Aorta (tissue), 5 donors: ENCODE results near the gene CYTH1. TPM values are rescaled to one million over a fixed set of nuclear protein-coding genes. Genes with fewer than 3 reads are reported as not detected.

ENCODE experiments used
- ATAC-seq: fragments of 200-7000 bp; cut with Tn5 transposase; one replicate; pipeline ENCODE4 v1.9.1; 2022; ENCODE audit warnings: moderate library complexity; ENCODE audit not compliant: low FRiP score
- DNase-seq, 2 donors: peaks; one replicate each; pipeline ENCODE4 v3.0.0-alpha.2; 2020
- H3K27ac ChIP-seq, 2 donors: one replicate each; pipeline ENCODE4 v1.5.1; 2013; ENCODE audit warnings: low read length in 2 of 2, mild to moderate bottlenecking in 2 of 2, moderate library complexity in 2 of 2, control low read depth in 1 of 2, inconsistent platforms in 1 of 2, low read depth in 1 of 2
- H3K27me3 ChIP-seq, 2 donors: one replicate each; pipeline ENCODE4 v1.6.1; 2013; ENCODE audit warnings: control low read depth in 1 of 2, low read length in 1 of 2, mild to moderate bottlenecking in 1 of 2, moderate library complexity in 1 of 2; ENCODE audit not compliant: insufficient read depth in 2 of 2, control insufficient read depth in 1 of 2
- H3K36me3 ChIP-seq, 2 donors: one replicate each; pipeline ENCODE4 v1.6.1; 2013; ENCODE audit warnings: control low read depth in 1 of 2, low read length in 1 of 2, mild to moderate bottlenecking in 1 of 2; ENCODE audit not compliant: insufficient read depth in 2 of 2, control insufficient read depth in 1 of 2
- H3K4me1 ChIP-seq, 2 donors: one replicate each; pipeline ENCODE4 v1.6.1; 2013; ENCODE audit warnings: low read length in 2 of 2, control low read depth in 1 of 2, mild to moderate bottlenecking in 1 of 2, moderate library complexity in 1 of 2; ENCODE audit not compliant: insufficient read depth in 2 of 2, control insufficient read depth in 1 of 2
- H3K4me3 ChIP-seq, 2 donors: one replicate each; pipeline ENCODE4 v1.5.1; 2013; ENCODE audit warnings: low read length in 2 of 2, control low read depth in 1 of 2, mild to moderate bottlenecking in 1 of 2
- H3K9me3 ChIP-seq: one replicate; pipeline ENCODE4 v1.6.1; 2013; ENCODE audit warnings: mild to moderate bottlenecking, low read length; ENCODE audit not compliant: control insufficient read depth
- WGBS, 2 donors: extraction: QIAGEN DNeasy Blood & Tissue Kit; methylation state at CpG; one replicate each; pipeline ENCODE4 v1.1.7; 2013; 5-methylcytosine and 5-hydroxymethylcytosine counted together
- intact Hi-C, 2 donors: fragments of 100-400 bp; cut with DNase I; formaldehyde crosslinking; loops; one replicate each; pipeline versions ENCODE4 v1.14.2 to v1.15.0; 2022
- polyA plus RNA-seq, 2 donors: library from polyadenylated mRNA; stranded (reverse); fragments of 200-250 nt; gene quantifications; one replicate each; pipeline ENCODE4 v1.2.3, GENCODE V29; 2013
- total RNA-seq, 2 donors: library from RNA; stranded (reverse); fragmentation: NEBNext Ultra II Directional; extraction: Animal tissue kit (Norgen Biotek cat#: 25700); gene quantifications; one replicate each; pipeline ENCODE4 v1.2.1, GENCODE V29; 2021
- donor health status: healthy with polysubstance abuse.
- donor health status: Bipolar disorder and iron deficiency.
- donor health status: DM: no; HTN: no; CAD: no.
- donor health status: DM: no; HTN: no; CAD: no.
- donor health status: DM: yes; HTN: yes; CAD: no.

CYTH1 gene
- total and polyA plus RNA-seq, 4 donors: 20.3 to 66.8 (median 32.7) TPM

DNA sequence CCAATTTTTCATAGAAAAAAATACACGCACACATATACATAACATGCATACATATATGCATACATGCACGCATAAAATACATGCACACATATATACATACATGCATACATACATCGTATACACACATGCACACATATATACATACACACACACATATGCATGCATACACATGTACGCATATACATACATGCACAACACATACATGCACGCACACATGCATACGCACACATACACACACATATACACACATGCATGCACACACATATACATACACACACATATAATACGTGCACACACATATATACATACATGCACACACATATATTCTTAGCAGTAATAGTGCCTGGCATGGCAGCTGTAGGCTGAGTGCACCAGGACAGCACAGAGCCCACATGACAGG is 33.6 kb upstream of the CYTH1 start:
- H3K9me3 ChIP-seq: no peaks in the 10 kb centered on the region
- peaks cover 3 to 13% of the 10 kb centered on the region in 2 donors for H3K36me3 ChIP-seq
- no peak overlapping the region for H3K27ac ChIP-seq
- intact Hi-C loops: no loop called here
- H3K4me1 ChIP-seq: no peaks in the 10 kb centered on the region
- 81 to 92% methylated on average over 7 of the region's 7 CpGs for WGBS, 2 donors
- DNase-seq: no peak
- no peak overlapping the region for H3K4me3 ChIP-seq
- no peaks in the 10 kb centered on the region for H3K27me3 ChIP-seq
- no peak for ATAC-seq

DNA sequence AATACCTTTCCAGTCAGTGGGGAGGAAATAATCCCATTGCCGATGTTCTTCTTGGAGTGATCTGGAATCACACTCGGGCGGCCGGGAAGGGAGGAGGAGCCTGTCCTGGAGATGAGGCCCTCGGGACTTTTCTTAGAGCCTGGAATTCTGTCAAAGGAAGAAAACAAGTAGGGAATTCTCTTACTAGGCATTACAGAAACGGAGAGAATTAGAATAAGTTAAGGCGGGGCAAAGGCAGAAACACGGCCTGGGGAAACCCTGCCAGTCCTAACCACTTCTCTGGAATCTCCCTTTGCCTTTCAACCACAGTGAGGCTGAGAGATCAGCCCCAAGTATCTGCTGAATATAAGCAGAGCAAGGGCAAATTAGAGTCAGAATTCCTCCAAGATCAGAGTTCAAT is 30.8 kb upstream of the CYTH1 start:
- DNase-seq (peak in 1 of 2 donors; percentile 42), ATAC-seq (peak; percentile 50)
- H3K27me3 ChIP-seq: no peaks in the 10 kb centered on the region
- no peak overlapping the region for H3K4me3 ChIP-seq
- H3K9me3 ChIP-seq: no peaks in the 10 kb centered on the region
- intact Hi-C loops: no loop called here
- H3K36me3 ChIP-seq: peaks cover 3 to 12% of the 10 kb centered on the region in 2 donors
- H3K27ac ChIP-seq: no peak overlapping the region
- WGBS, 2 donors: 61 to 69% methylated on average over 8 of the region's 8 CpGs
- H3K4me1 ChIP-seq: no peaks in the 10 kb centered on the region

DNA sequence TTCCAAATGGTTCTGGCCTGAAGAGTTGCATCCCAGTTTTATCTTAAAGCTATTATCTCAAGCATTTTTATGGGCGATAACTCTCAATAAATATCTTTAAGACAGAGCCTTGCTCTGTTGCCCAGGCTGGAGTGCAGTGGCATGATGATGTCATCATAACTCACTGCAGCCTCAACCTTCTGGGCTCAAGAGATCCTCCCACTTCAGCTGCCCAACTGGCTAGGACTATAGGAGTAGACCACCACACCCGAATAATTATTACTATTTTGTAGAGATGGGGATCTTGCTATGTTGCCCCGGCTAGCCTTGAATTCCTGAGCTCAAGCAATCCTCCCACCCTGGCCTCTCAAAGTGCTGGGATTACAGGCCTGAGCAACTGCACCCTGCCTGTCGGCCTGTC is 26.1 kb upstream of the CYTH1 start:
- Histone ChIP-seq H3K27ac (no peak overlapping the region), H3K36me3 (peaks cover 3 to 12% of the 10 kb centered on the region in 2 donors), H3K4me3 (no peak overlapping the region), H3K4me1 (no peaks in the 10 kb centered on the region), H3K9me3 (no peaks in the 10 kb centered on the region), H3K27me3 (no peaks in the 10 kb centered on the region)
- 78 to 79% methylated on average over 4 of the region's 4 CpGs for WGBS, 2 donors
- intact Hi-C loops: no loop called here
- ATAC-seq (no peak), DNase-seq (no peak)

DNA sequence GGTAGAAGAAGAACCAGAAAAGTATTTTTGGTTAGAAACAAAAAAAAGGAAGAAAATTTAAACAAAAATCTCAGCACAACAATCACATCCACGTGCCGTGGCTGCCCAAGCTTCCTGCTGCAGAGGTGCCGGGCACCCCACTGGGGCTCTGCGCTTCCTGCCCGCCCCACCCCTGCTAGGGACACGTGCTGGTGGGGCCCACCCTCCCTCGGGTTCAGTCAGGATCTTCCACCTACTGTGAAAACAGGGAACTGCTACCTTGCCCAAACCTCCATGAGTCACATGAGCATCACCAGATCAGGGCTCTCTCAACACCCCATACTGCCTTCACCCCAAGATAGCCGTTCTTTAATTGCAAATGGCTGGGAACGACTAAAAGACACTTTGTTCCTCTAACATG is 24.4 kb upstream of the CYTH1 start:
- no peak overlapping the region for H3K27ac ChIP-seq
- intact Hi-C loops: no loop called here
- ATAC-seq: no peak
- peaks cover 3 to 15% of the 10 kb centered on the region in 2 donors for H3K36me3 ChIP-seq
- 76 to 80% methylated on average over 9 of the region's 9 CpGs for WGBS, 2 donors
- H3K4me1 ChIP-seq: no peaks in the 10 kb centered on the region
- H3K27me3 ChIP-seq: no peaks in the 10 kb centered on the region
- no peaks in the 10 kb centered on the region for H3K9me3 ChIP-seq
- H3K4me3 ChIP-seq: no peak overlapping the region
- peak in 1 of 2 donors; percentile 68 for DNase-seq

DNA sequence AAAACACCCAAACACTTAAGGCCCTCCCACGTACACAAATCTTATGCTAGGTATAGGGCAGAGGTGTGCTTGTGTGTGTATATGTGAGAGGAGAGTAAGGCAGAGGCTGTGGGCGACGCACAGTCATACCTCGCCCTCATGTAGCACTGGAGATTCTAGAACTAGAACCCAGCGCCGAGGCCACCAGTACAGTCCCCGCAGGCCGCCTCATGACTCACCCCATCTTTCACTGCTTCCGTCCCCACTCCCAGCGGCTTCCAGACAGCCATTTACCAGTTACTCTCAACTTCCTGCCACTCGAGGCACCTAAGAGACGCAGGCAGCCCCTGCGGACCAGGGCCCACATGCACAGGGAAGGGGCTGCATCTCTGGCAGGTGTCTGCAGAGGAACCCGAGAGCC is 23.2 kb upstream of the CYTH1 start:
- 89 to 91% methylated on average over 14 of the region's 14 CpGs for WGBS, 2 donors
- Histone ChIP-seq H3K9me3 (no peaks in the 10 kb centered on the region), H3K27me3 (no peaks in the 10 kb centered on the region), H3K36me3 (peaks cover 3 to 15% of the 10 kb centered on the region in 2 donors), H3K4me1 (no peaks in the 10 kb centered on the region), H3K27ac (no peak overlapping the region), H3K4me3 (no peak overlapping the region)
- DNase-seq (peak in 1 of 2 donors; percentile 41), ATAC-seq (no peak)
- intact Hi-C loops: no loop called here

DNA sequence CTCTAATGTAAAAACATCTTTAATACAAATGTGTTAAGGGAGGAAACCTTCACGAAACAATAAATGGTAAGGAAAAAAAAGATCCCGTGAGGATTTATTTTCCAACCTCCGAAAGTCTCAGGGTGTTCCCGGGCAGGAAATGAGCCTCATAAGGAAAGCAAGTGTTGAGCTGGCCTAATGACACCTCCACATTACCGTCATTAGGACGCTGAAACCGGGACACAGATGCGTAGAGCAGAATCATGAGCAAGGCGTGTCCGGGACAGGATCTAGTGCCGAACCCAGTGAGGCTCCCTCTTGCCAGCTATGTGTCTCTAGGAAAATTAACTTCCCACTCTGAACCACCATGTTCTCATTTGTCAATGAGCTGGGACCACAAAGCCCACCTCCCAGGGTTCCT is 22.7 kb upstream of the CYTH1 start:
- H3K27ac ChIP-seq: no peak overlapping the region
- H3K4me3 ChIP-seq: no peak overlapping the region
- H3K9me3 ChIP-seq: no peaks in the 10 kb centered on the region
- H3K27me3 ChIP-seq: no peaks in the 10 kb centered on the region
- H3K4me1 ChIP-seq: no peaks in the 10 kb centered on the region
- peak; percentile 39 for ATAC-seq
- WGBS, 2 donors: 86 to 88% methylated on average over 11 of the region's 11 CpGs
- DNase-seq: peak in 1 of 2 donors; percentile 30
- peaks cover 3 to 15% of the 10 kb centered on the region in 2 donors for H3K36me3 ChIP-seq
- intact Hi-C loops: no loop called here

DNA sequence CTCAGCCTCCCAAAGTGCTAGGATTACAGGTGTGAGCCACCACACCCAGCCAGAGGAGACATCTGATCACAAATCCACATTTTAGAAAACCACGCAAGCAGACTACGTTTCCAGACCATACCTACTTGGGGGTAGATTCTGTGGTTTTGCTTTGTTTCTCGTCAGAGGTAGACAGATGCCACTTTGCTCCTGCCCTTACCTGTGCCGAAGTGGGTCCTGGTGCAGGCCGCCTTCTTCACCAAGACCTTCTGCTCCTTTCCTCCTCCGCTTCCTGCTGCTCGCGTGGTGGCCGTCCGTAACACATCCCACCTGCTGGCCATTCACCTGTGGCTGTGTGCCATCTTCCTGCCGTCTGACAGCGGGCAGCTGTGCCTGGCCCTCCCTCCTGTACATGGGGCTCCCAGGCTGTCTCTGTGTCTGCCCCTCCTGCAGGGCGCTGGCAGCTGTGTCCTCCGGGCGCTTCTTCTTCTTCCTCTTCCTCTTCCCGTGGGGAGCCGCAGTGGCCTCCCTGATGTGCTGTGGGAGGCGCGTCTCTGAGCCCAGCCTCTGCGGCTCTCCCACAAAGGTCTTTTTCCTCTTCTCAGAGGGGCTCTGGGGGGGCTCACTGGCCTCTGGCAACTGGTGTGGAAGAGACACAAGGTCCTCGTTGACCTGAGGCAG is 21.2 kb upstream of the CYTH1 start:
- H3K4me3 ChIP-seq: no peak overlapping the region
- H3K36me3 ChIP-seq: peaks cover 3 to 18% of the 10 kb centered on the region in 2 donors
- WGBS, 2 donors: 89 to 92% methylated on average over 21 of the region's 21 CpGs
- no peaks in the 10 kb centered on the region for H3K27me3 ChIP-seq
- intact Hi-C loops: no loop called here
- no peaks in the 10 kb centered on the region for H3K4me1 ChIP-seq
- H3K27ac ChIP-seq: no peak overlapping the region
- ATAC-seq: no peak
- DNase-seq: peak in 1 of 2 donors; percentile 67
- no peaks in the 10 kb centered on the region for H3K9me3 ChIP-seq

DNA sequence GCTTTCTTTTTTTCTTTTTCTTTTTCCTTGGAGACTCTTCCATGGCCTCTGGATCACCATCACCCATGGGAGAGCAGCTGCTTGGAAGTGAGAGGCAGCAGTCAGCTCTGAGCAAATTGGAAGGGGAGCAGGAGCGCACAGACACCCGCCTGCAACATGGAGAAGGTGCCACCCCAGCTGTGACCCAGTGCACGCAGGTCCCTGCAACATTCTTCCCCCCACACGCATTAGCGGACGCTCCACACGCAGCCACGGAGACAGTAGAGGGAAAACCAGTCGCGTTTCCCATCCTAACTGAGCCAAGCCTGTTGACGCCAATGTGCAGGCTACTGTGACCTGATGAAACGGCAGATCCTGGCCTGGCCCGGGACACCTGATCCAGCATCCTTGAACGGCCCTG is 20.4 kb upstream of the CYTH1 start:
- intact Hi-C loops: no loop called here
- ATAC-seq: no peak

DNA sequence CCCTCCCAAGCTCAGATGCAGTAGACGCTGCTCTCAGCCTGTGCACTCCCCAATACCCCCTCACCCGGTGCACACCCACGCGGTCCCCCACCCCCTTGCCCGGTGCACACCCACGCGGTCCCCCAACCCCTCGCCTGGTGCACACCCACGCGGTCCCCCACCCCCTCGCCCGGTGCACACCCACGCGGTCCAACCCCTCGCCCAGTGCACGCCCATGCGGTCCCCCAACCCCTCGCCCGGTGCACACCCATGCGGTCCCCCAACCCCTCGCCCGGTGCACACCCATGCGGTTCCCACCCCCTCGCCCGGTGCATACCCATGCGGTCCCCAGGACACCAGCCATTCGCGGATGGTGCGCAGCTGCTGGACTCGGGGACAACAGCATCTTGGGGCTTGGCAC is 19.9 kb upstream of the CYTH1 start:
- intact Hi-C loops: no loop called here
- no peak overlapping the region for H3K4me3 ChIP-seq
- no peak for ATAC-seq
- WGBS, 2 donors: 88 to 94% methylated on average over 28 to 30 of the region's 30 CpGs
- H3K27ac ChIP-seq: no peak overlapping the region
- H3K9me3 ChIP-seq: no peaks in the 10 kb centered on the region
- H3K4me1 ChIP-seq: no peaks in the 10 kb centered on the region
- peak in 1 of 2 donors; percentile 42 for DNase-seq
- peaks cover 3 to 24% of the 10 kb centered on the region in 2 donors for H3K36me3 ChIP-seq
- H3K27me3 ChIP-seq: no peaks in the 10 kb centered on the region

More for the DNA sequence above, 20.4 kb upstream of the CYTH1 start:
- peak in 1 of 2 donors; percentile 48 for DNase-seq
- H3K36me3 ChIP-seq: peaks cover 3 to 20% of the 10 kb centered on the region in 2 donors
- H3K27ac ChIP-seq: no peak overlapping the region
- no peak overlapping the region for H3K4me3 ChIP-seq
- H3K27me3 ChIP-seq: no peaks in the 10 kb centered on the region
- no peaks in the 10 kb centered on the region for H3K4me1 ChIP-seq
- 92 to 94% methylated on average over 14 of the region's 14 CpGs for WGBS, 2 donors
- no peaks in the 10 kb centered on the region for H3K9me3 ChIP-seq
